ENCODE measurements around the gene RNF41. TPM values are rescaled to one million over a fixed set of nuclear protein-coding genes. Genes with fewer than 3 reads are reported as not detected.
A peak's percentile ranks its signal among the peaks of the same experiment; 100 is the strongest.

RNF41 gene
- total RNA-seq, 1 donor from 2014 or later, result 25.1 TPM

DNA sequence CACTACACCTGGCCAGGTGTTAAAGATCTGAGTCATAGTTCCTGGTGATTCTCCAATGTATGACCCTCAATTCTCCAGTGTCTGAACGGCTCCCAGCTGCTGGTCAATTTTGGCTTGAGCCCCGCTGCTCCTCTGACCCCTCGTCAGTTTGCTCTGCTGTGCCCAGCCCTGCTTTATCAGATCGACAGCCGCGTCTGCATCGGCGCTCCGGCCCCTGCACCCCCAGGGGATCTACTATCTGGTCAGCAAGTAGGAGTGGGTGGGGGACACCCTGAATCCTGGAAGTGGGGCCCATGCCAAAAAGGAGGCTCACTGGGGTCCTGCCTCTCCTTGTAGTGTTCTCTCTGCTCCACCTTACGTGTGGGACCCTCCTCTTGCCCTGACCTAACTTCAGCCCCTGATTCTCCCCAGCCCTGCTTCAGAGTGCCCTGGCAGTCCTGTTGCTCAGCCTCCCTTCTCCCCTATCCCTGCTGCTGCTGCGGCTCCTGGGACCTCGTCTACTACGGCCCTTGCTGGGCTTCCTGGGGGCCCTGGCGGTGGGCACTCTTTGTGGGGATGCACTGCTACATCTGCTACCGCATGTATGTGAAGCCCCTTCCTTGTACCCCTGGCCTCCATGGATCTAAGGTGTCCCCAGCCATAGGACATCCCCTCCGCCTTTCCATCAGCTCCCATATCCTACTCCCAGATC, 13.2 kb upstream of the RNF41 start:
- TF ChIP-seq, protein P1, sequence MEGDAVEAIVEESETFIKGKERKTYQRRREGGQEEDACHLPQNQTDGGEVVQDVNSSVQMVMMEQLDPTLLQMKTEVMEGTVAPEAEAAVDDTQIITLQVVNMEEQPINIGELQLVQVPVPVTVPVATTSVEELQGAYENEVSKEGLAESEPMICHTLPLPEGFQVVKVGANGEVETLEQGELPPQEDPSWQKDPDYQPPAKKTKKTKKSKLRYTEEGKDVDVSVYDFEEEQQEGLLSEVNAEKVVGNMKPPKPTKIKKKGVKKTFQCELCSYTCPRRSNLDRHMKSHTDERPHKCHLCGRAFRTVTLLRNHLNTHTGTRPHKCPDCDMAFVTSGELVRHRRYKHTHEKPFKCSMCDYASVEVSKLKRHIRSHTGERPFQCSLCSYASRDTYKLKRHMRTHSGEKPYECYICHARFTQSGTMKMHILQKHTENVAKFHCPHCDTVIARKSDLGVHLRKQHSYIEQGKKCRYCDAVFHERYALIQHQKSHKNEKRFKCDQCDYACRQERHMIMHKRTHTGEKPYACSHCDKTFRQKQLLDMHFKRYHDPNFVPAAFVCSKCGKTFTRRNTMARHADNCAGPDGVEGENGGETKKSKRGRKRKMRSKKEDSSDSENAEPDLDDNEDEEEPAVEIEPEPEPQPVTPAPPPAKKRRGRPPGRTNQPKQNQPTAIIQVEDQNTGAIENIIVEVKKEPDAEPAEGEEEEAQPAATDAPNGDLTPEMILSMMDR (conservative IDR thresholded peaks at IDR 0.05; ENCODE audit: low read depth, low read length), result no peak
- no peak for DNase-seq (ENCODE audit: low read depth)
- H3K4me3 ChIP-seq (ENCODE audit: low read depth, low read length), result no peak overlapping the region

DNA sequence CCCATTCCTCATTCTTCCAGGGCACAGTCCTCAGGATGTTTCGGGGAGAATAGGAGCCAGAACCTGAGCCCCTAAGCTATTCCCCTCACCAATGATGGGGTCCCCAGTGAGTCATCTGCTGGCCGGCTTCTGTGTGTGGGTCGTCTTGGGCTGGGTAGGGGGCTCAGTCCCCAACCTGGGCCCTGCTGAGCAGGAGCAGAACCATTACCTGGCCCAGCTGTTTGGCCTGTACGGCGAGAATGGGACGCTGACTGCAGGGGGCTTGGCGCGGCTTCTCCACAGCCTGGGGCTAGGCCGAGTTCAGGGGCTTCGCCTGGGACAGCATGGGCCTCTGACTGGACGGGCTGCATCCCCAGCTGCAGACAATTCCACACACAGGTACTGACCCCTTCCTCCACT, 9.5 kb upstream of the RNF41 start:
- no peak overlapping the region for H3K4me3 ChIP-seq (ENCODE audit: low read depth, low read length)
- TF ChIP-seq, protein P1 (conservative IDR thresholded peaks at IDR 0.05; ENCODE audit: low read depth, low read length), result no peak
- DNase-seq (ENCODE audit: low read depth), result no peak

DNA sequence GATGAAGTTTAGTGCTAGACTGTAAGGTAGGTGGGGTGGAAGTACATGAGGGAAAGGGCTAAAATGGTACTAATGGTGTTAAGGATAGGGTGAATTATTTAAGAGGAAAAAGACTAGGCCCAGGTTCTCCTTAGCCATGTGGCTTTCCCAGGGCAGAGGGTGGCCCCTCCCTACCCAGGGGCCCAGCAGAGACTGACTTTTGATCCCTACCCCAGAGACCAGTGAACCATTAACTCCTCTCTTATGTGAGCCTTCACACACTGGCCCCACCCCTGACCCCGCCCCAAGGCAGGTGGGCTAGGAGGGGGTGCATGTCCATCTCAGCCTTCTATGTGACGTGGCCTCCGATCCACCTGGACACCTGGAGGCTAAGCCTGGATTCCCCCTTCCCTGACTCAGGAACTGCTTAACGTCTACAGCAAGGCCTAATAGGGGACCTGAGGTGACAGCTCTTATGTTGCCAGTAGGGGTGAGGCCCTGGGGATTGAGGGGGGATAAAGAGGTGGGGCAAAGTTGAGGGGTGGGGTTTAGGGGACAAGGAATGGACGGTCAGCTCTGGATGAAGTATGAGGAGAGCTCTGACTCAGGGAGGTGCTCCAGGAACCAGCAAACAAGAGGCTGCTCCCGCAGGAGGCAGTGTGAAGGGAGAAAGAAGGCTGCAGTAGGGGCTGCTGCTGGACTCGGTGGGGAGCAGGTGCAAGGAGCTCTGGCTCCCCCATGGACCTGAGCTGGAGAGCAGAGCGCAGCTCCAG, 8.9 kb upstream of the RNF41 start:
- TF ChIP-seq, protein P1 (conservative IDR thresholded peaks at IDR 0.05; ENCODE audit: low read depth, low read length), result no peak

DNA sequence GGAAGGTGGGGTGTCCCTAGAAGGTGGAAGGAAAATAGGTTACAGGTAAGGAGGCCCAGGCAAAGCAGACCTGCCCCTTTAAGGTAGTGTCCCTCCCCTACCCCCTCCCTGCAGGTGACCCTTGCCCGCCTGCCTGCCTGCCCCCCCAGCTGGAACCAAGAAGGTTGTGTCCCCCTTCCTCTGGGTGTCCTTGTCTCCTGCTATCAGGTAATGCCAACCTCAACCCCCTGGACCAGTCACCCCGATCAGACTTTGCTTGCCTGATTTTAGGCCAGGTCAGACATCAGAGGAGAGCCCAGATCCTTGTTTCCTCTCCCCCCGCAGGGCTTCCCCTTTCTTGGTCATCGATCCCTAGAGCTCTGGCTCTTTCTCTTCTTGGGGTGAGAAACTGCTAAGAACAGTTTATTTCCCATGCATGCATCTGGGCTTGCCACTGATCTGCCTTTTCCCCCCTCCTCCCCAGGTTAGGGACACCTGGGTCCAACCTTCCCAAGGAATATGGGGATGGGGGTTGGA, 8.3 kb upstream of the RNF41 start, which contains the start of gene SLC39A5:
Gene SLC39A5 (plus strand): TSS at position 136 of the 516 bp plus-strand sequence. CDS start 1,224 bp downstream, outside the sequence.
- TF ChIP-seq, protein P1 (conservative IDR thresholded peaks at IDR 0.05; ENCODE audit: low read depth, low read length), result no peak

More for the DNA sequence above, 8.9 kb upstream of the RNF41 start:
- no peak overlapping the region for H3K4me3 ChIP-seq (ENCODE audit: low read depth, low read length)
- no peak for DNase-seq (ENCODE audit: low read depth)

DNA sequence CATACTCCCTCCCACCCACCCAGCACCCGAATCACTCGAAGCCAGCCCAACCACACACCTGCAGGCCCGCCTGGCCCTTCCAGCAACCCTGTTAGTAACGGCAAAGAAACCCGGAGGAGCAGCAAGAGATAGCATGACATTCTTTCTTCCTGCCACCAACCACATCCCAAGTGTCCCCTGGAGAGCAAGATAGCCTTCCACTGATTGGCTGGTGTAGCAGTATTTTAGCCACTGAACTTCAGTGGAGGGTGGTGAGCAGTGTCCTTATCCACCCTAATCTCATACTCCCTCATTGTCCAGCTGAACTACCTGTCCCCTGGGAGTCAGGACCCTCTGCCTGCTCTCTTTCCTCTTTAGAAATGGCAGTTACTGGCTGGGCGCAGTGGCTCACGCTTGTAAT, 7.4 kb upstream of the RNF41 start:
- TF ChIP-seq, protein P1 (conservative IDR thresholded peaks at IDR 0.05; ENCODE audit: low read depth, low read length), result no peak
- no peak overlapping the region for H3K4me3 ChIP-seq (ENCODE audit: low read depth, low read length)
- no peak for DNase-seq (ENCODE audit: low read depth)

More for the DNA sequence above, 8.3 kb upstream of the RNF41 start, which contains the start of gene SLC39A5:
- DNase-seq (ENCODE audit: low read depth), result no peak
- H3K4me3 ChIP-seq (ENCODE audit: low read depth, low read length), result no peak within 1 kb of the TSS

DNA sequence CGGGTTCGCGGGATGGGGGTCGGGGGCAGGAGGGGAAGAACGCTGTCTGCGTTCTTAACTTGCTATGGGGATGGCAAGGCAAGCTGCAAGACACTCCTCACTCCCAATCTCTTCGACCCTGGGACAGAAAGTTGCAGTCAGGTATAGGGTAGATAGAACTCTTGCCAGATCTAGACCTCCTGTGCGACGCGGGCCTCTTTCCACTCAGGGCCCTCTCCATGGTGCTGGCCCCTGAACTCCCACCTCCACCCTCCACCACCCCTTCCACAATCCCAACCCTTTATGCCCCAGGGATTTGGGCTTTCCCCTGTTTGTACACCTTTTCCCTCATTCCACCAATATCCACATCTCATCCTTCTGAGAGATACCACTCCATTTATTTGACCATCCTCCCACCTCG, 3.2 kb upstream of the RNF41 start:
- TF ChIP-seq, protein P1 (conservative IDR thresholded peaks at IDR 0.05; ENCODE audit: low read depth, low read length), result no peak
- DNase-seq (ENCODE audit: low read depth), result no peak
- peak overlapping the region; percentile 75 for H3K4me3 ChIP-seq (ENCODE audit: low read depth, low read length)
